Neuron (in vitro differentiated cells): ENCODE results near the gene B3GALT6.
A peak's percentile ranks its signal among the peaks of the same experiment; 100 is the strongest.
"Not testable (repeated sequence)": the region's sequence is repeated elsewhere in the genome, so short reads cannot be mapped to it uniquely, and the experiment has no call there.

ENCODE experiments used
- H2AFZ ChIP-seq: one replicate; pipeline ENCODE4 v1.6.1; 2013; ENCODE audit warnings: low read depth, mild to moderate bottlenecking, inconsistent platforms, low read length, moderate library complexity
- H3K27me3 ChIP-seq: one replicate; pipeline ENCODE4 v1.6.1; 2013; ENCODE audit warnings: low read length; ENCODE audit not compliant: insufficient read depth
- H3K36me3 ChIP-seq: one replicate; pipeline ENCODE4 v1.6.1; 2013; ENCODE audit warnings: low read length; ENCODE audit not compliant: insufficient read depth
- H3K4me1 ChIP-seq: one replicate; pipeline ENCODE4 v1.6.1; 2013; ENCODE audit warnings: low read length; ENCODE audit not compliant: insufficient read depth
- H3K4me3 ChIP-seq: 2 replicates; pipeline ENCODE4 v1.5.1; 2013; ENCODE audit warnings: mild to moderate bottlenecking, low read length, moderate library complexity
- H3K9me3 ChIP-seq: one replicate; pipeline ENCODE4 v1.6.1; 2013; ENCODE audit warnings: low read length

B3GALT6 gene

GRCh38 chr1:1232208-1232795, at the start of gene B3GALT6:
Gene B3GALT6 (plus strand): TSS chr1:1232237. CDS start chr1:1232279, 42 bp downstream.
- Histone ChIP-seq H3K27me3 (no peaks in the 10 kb centered on the region), H3K9me3 (peaks cover 2% of the 10 kb centered on the region), H3K4me1 (peaks cover 19% of the 10 kb centered on the region), H3K36me3 (peaks cover 20% of the 10 kb centered on the region), H2AFZ (peak within 1 kb of the TSS; percentile 55), H3K4me3 (peak within 1 kb of the TSS; percentile 89)

- H2AFZ ChIP-seq: no peak overlapping the region
- no peaks in the 10 kb centered on the region for H3K9me3 ChIP-seq
- no peak overlapping the region for H3K4me3 ChIP-seq
- no peaks in the 10 kb centered on the region for H3K36me3 ChIP-seq
- peaks cover 9% of the 10 kb centered on the region for H3K27me3 ChIP-seq
- H3K4me1 ChIP-seq: no peaks in the 10 kb centered on the region
Observed at GRCh38 chr1:1182491-1183220, 49.4 kb upstream of the B3GALT6 start.

- Histone ChIP-seq H3K36me3 (no peaks in the 10 kb centered on the region), H3K4me3 (no peak overlapping the region), H3K4me1 (no peaks in the 10 kb centered on the region), H3K9me3 (no peaks in the 10 kb centered on the region), H2AFZ (no peak overlapping the region), H3K27me3 (peaks cover 5% of the 10 kb centered on the region)
Observed at GRCh38 chr1:1183221-1183747, 48.8 kb upstream of the B3GALT6 start.

GRCh38 chr1:1183833-1184775, 47.9 kb upstream of the B3GALT6 start:
- Histone ChIP-seq H2AFZ (no peak overlapping the region), H3K9me3 (no peaks in the 10 kb centered on the region), H3K4me3 (no peak overlapping the region), H3K4me1 (no peaks in the 10 kb centered on the region), H3K27me3 (peaks cover 5% of the 10 kb centered on the region), H3K36me3 (no peaks in the 10 kb centered on the region)

GRCh38 chr1:1185101-1185765, 46.8 kb upstream of the B3GALT6 start:
- Histone ChIP-seq H3K36me3 (no peaks in the 10 kb centered on the region), H3K4me3 (no peak overlapping the region), H3K27me3 (peaks cover 5% of the 10 kb centered on the region), H3K4me1 (no peaks in the 10 kb centered on the region), H2AFZ (no peak overlapping the region), H3K9me3 (no peaks in the 10 kb centered on the region)

GRCh38 chr1:1187938-1188337, 44.1 kb upstream of the B3GALT6 start:
- no peaks in the 10 kb centered on the region for H3K36me3 ChIP-seq
- no peak overlapping the region for H2AFZ ChIP-seq
- H3K27me3 ChIP-seq: peaks cover 5% of the 10 kb centered on the region
- H3K9me3 ChIP-seq: no peaks in the 10 kb centered on the region
- no peaks in the 10 kb centered on the region for H3K4me1 ChIP-seq
- H3K4me3 ChIP-seq: no peak overlapping the region

GRCh38 chr1:1189111-1189510, 42.9 kb upstream of the B3GALT6 start:
- Histone ChIP-seq H2AFZ (no peak overlapping the region), H3K36me3 (no peaks in the 10 kb centered on the region), H3K27me3 (no peaks in the 10 kb centered on the region), H3K4me3 (no peak overlapping the region), H3K9me3 (no peaks in the 10 kb centered on the region), H3K4me1 (no peaks in the 10 kb centered on the region)

- Histone ChIP-seq H3K27me3 (no peaks in the 10 kb centered on the region), H3K9me3 (no peaks in the 10 kb centered on the region), H2AFZ (no peak overlapping the region), H3K4me3 (no peak overlapping the region), H3K36me3 (no peaks in the 10 kb centered on the region), H3K4me1 (no peaks in the 10 kb centered on the region)
Observed at GRCh38 chr1:1191734-1192133, 40.3 kb upstream of the B3GALT6 start.

- Histone ChIP-seq H3K9me3 (no peaks in the 10 kb centered on the region), H3K36me3 (no peaks in the 10 kb centered on the region), H3K4me1 (no peaks in the 10 kb centered on the region), H3K4me3 (no peak overlapping the region), H3K27me3 (peaks cover 6% of the 10 kb centered on the region), H2AFZ (no peak overlapping the region)
Observed at GRCh38 chr1:1194723-1195122, 37.3 kb upstream of the B3GALT6 start.

GRCh38 chr1:1195726-1196125, 36.3 kb upstream of the B3GALT6 start:
- peaks cover 14% of the 10 kb centered on the region for H3K27me3 ChIP-seq
- not testable (repeated sequence) for H3K4me1 ChIP-seq

GRCh38 chr1:1196431-1197187, 35.4 kb upstream of the B3GALT6 start:
- Histone ChIP-seq H3K4me3 (no peak overlapping the region), H3K27me3 (peaks cover 14% of the 10 kb centered on the region), H3K9me3 (no peaks in the 10 kb centered on the region), H3K36me3 (no peaks in the 10 kb centered on the region), H2AFZ (no peak overlapping the region), H3K4me1 (peaks cover 4% of the 10 kb centered on the region)

More at GRCh38 chr1:1195726-1196125, 36.3 kb upstream of the B3GALT6 start:
- not testable (repeated sequence) for H2AFZ ChIP-seq, H3K9me3 ChIP-seq, H3K36me3 ChIP-seq, H3K4me3 ChIP-seq

GRCh38 chr1:1197188-1197500, 34.9 kb upstream of the B3GALT6 start:
- peaks cover 4% of the 10 kb centered on the region for H3K4me1 ChIP-seq
- peaks cover 14% of the 10 kb centered on the region for H3K27me3 ChIP-seq
- no peak overlapping the region for H2AFZ ChIP-seq
- H3K36me3 ChIP-seq: no peaks in the 10 kb centered on the region
- no peaks in the 10 kb centered on the region for H3K9me3 ChIP-seq
- no peak overlapping the region for H3K4me3 ChIP-seq
